Endothelial cell (in vitro differentiated cells): ENCODE results near the gene PTPN5. TPM values are rescaled to one million over a fixed set of nuclear protein-coding genes. Genes with fewer than 3 reads are reported as not detected.

Experiments
- DNase-seq: peaks from one replicate; pipeline ENCODE4 v3.0.0; 2021; ENCODE audit warnings: low spot score
- H3K27ac Mint-ChIP-seq: one replicate; pipeline ENCODE4 v1.8.0; 2021; ENCODE audit warnings: mixed read lengths, inconsistent platforms; ENCODE audit not compliant: unreplicated experiment
- H3K27me3 Mint-ChIP-seq: one replicate; pipeline ENCODE4 v1.8.0; 2021; ENCODE audit warnings: mild to moderate bottlenecking, moderate library complexity, mixed read lengths, inconsistent platforms; ENCODE audit not compliant: unreplicated experiment
- H3K36me3 Mint-ChIP-seq: one replicate; pipeline ENCODE4 v1.8.0; 2021; ENCODE audit warnings: mild to moderate bottlenecking, low read depth, mixed read lengths, inconsistent platforms; ENCODE audit not compliant: unreplicated experiment
- H3K4me1 Mint-ChIP-seq: one replicate; pipeline ENCODE4 v1.8.0; 2021; ENCODE audit warnings: mild to moderate bottlenecking, mixed read lengths, inconsistent platforms; ENCODE audit not compliant: unreplicated experiment
- H3K4me3 Mint-ChIP-seq: one replicate; pipeline ENCODE4 v1.8.0; 2021; ENCODE audit warnings: mild to moderate bottlenecking, mixed read lengths, inconsistent platforms; ENCODE audit not compliant: unreplicated experiment
- H3K9me3 Mint-ChIP-seq: one replicate; pipeline ENCODE4 v1.8.0; 2021; ENCODE audit warnings: mixed read lengths, inconsistent platforms; ENCODE audit not compliant: unreplicated experiment
- CTCF ChIP-seq: fragments of 200-600 bp; sonication (generic); IDR thresholded peaks from one replicate; pipeline ENCODE4 v1.5.0; 2021; ENCODE audit warnings: antibody characterized with exemption; ENCODE audit not compliant: unreplicated experiment
- total RNA-seq: library from RNA; stranded (reverse); fragmentation: NEBNext Ultra II Directional; extraction: Animal tissue kit (Norgen Biotek cat#: 25700); gene quantifications from one replicate; pipeline ENCODE4 v1.2.1, GENCODE V29; 2021; ENCODE audit not compliant: unreplicated experiment

PTPN5 gene
- total RNA-seq, 1 donor from 2014 or later = 16.4 TPM

GRCh38 chr11:18704045-18704645 is 87.5 kb downstream of the PTPN5 start:
- Mint-ChIP-seq H3K36me3 (peaks cover 3% of the 10 kb centered on the region), H3K27me3 (peaks cover 15% of the 10 kb centered on the region), H3K27ac (no peak overlapping the region), H3K9me3 (no peaks in the 10 kb centered on the region), H3K4me1 (peaks cover 15% of the 10 kb centered on the region), H3K4me3 (no peak overlapping the region)
- TF ChIP-seq CTCF = no peak
- no peak for DNase-seq

- no peaks in the 10 kb centered on the region for H3K9me3 Mint-ChIP-seq
- DNase-seq = no peak
- H3K36me3 Mint-ChIP-seq = peaks cover 3% of the 10 kb centered on the region
- H3K4me3 Mint-ChIP-seq = no peak overlapping the region
- H3K4me1 Mint-ChIP-seq = peaks cover 16% of the 10 kb centered on the region
- peaks cover 15% of the 10 kb centered on the region for H3K27me3 Mint-ChIP-seq
- no peak for TF ChIP-seq CTCF
- no peak overlapping the region for H3K27ac Mint-ChIP-seq
Observed at GRCh38 chr11:18703001-18703763, 88.4 kb downstream of the PTPN5 start.

- Mint-ChIP-seq H3K36me3 (peaks cover 3% of the 10 kb centered on the region), H3K27me3 (peaks cover 15% of the 10 kb centered on the region), H3K27ac (no peak overlapping the region), H3K4me1 (peaks cover 15% of the 10 kb centered on the region), H3K4me3 (no peak overlapping the region), H3K9me3 (no peaks in the 10 kb centered on the region)
- DNase-seq = no peak
- no peak for TF ChIP-seq CTCF
Observed at GRCh38 chr11:18701614-18702216, 89.9 kb downstream of the PTPN5 start.

GRCh38 chr11:18700872-18701271 is 90.7 kb downstream of the PTPN5 start:
- TF ChIP-seq CTCF = no peak
- Mint-ChIP-seq H3K27me3 (peaks cover 15% of the 10 kb centered on the region), H3K4me3 (no peak overlapping the region), H3K27ac (no peak overlapping the region), H3K36me3 (peaks cover 3% of the 10 kb centered on the region), H3K9me3 (no peaks in the 10 kb centered on the region), H3K4me1 (peaks cover 14% of the 10 kb centered on the region)
- no peak for DNase-seq

GRCh38 chr11:18700375-18700774 is 91.2 kb downstream of the PTPN5 start:
- Mint-ChIP-seq H3K27ac (no peak overlapping the region), H3K4me3 (peak overlapping the region; percentile 83), H3K4me1 (peaks cover 14% of the 10 kb centered on the region), H3K36me3 (peaks cover 3% of the 10 kb centered on the region), H3K27me3 (peaks cover 14% of the 10 kb centered on the region), H3K9me3 (no peaks in the 10 kb centered on the region)
- DNase-seq = no peak
- no peak for TF ChIP-seq CTCF
